Left cardiac atrium (tissue), 4 donors: ENCODE results near the gene HERPUD1. TPM values are rescaled to one million over a fixed set of nuclear protein-coding genes. Genes with fewer than 3 reads are reported as not detected.

Source experiments
- ATAC-seq, 2 donors: fragments of 200-7000 bp; cut with Tn5 transposase; one replicate each; pipeline ENCODE4 v1.9.1; 2020; ENCODE audit warnings: mild to moderate bottlenecking in 2 of 2, moderate library complexity in 2 of 2
- DNase-seq: peaks from one replicate; pipeline ENCODE4 v3.0.0-alpha.2; 2020
- intact Hi-C, 2 donors: fragments of 100-400 bp; cut with DNase I; formaldehyde crosslinking; loops; one replicate each; pipeline versions ENCODE4 v1.14.1 to v1.15.1; 2022 to 2023
- total RNA-seq, 2 donors: library from RNA; stranded (reverse); fragmentation: NEBNext Ultra II Directional; extraction: Animal tissue kit (Norgen Biotek cat#: 25700); gene quantifications; one replicate each; pipeline ENCODE4 v1.2.1, GENCODE V29; 2021
- donor health status: DM: no; HTN: yes; CAD: no.
- donor health status: DM: no; HTN: yes; CAD: no; lungs with severe emphysema.
- donor health status: DM: yes; HTN: yes; CAD: no.
- donor health status: Dilated cardiomyopathy.

Gene HERPUD1
- total RNA-seq, 2 donors from 2014 or later = 105 to 113 TPM

- no peak for DNase-seq
Measured at GRCh38 chr16:56950051-56950450, 18.1 kb downstream of the HERPUD1 start.

GRCh38 chr16:56950455-56950854 lies 18.5 kb downstream of the HERPUD1 start:
- no peak for ATAC-seq
- no peak for DNase-seq
- intact Hi-C loops = loop anchor here (5.0 kb wide), 2 partner anchors 78 to 83 kb away; partner anchors contain the start of gene SLC12A3 (in 1 of the 2)

More at GRCh38 chr16:56950051-56950450, 18.1 kb downstream of the HERPUD1 start:
- intact Hi-C loops = loop anchor here (5.0 kb wide), 2 partner anchors 78 to 83 kb away; partner anchors contain the start of gene SLC12A3 (in 1 of the 2)
- ATAC-seq = no peak

GRCh38 chr16:56950881-56951771 lies 19.2 kb downstream of the HERPUD1 start:
- intact Hi-C loops = loop anchor here (5.0 kb wide), 2 partner anchors 79 to 84 kb away; partner anchors contain the start of gene SLC12A3 (in 1 of the 2)
- DNase-seq (peak; percentile 45), ATAC-seq (peak; percentile 69)

GRCh38 chr16:56953006-56953405 lies 21.1 kb downstream of the HERPUD1 start:
- ATAC-seq = no peak
- intact Hi-C loops = loop anchor here (5.0 kb wide), 2 partner anchors 81 to 86 kb away; partner anchors contain the start of gene SLC12A3 (in 1 of the 2)
- DNase-seq = peak; percentile 8

GRCh38 chr16:56956076-56956475 lies 24.1 kb downstream of the HERPUD1 start:
- DNase-seq = peak; percentile 0
- intact Hi-C loops = no loop called here
- no peak for ATAC-seq

GRCh38 chr16:56956756-56957155 lies 24.8 kb downstream of the HERPUD1 start:
- intact Hi-C loops = no loop called here
- no peak for ATAC-seq
- DNase-seq = no peak

GRCh38 chr16:56960681-56961281 lies 28.8 kb downstream of the HERPUD1 start:
- DNase-seq (peak; percentile 20), ATAC-seq (no peak)
- intact Hi-C loops = loop anchor here in 1 of 2 donors (10.0 kb wide), 1 partner anchor 84 kb away; no protein-coding TSS in a partner anchor

GRCh38 chr16:56961386-56961785 lies 29.4 kb downstream of the HERPUD1 start:
- no peak for ATAC-seq
- intact Hi-C loops = loop anchor here in 1 of 2 donors (10.0 kb wide), 1 partner anchor 83 kb away; no protein-coding TSS in a partner anchor
- peak; percentile 6 for DNase-seq

- ATAC-seq (peak in 1 of 2 donors; percentile 24), DNase-seq (peak; percentile 22)
- intact Hi-C loops = loop anchor here in 1 of 2 donors (10.0 kb wide), 1 partner anchor 83 kb away; no protein-coding TSS in a partner anchor
Measured at GRCh38 chr16:56961851-56962281, 29.9 kb downstream of the HERPUD1 start, which contains the start of gene CETP. CETP (plus strand) TSS chr16:56961950; CDS start chr16:56961980, 30 bp downstream.

GRCh38 chr16:56964243-56965148 lies 32.6 kb downstream of the HERPUD1 start:
- ATAC-seq = peak; percentile 53 to 58
- intact Hi-C loops = loop anchor here in 1 of 2 donors (10.0 kb wide), 1 partner anchor 80 kb away; no protein-coding TSS in a partner anchor
- DNase-seq = peak; percentile 94

GRCh38 chr16:56965149-56966092 lies 33.5 kb downstream of the HERPUD1 start:
- ATAC-seq = no peak
- intact Hi-C loops = loop anchor here in 1 of 2 donors (10.0 kb wide), 1 partner anchor 79 kb away; no protein-coding TSS in a partner anchor
- DNase-seq = no peak

GRCh38 chr16:56966093-56966475 lies 34.1 kb downstream of the HERPUD1 start:
- DNase-seq (no peak), ATAC-seq (no peak)
- intact Hi-C loops = loop anchor here in 1 of 2 donors (10.0 kb wide), 1 partner anchor 79 kb away; no protein-coding TSS in a partner anchor

GRCh38 chr16:56967733-56968132 lies 35.8 kb downstream of the HERPUD1 start:
- no peak for ATAC-seq
- no peak for DNase-seq
- intact Hi-C loops = loop anchor here in 1 of 2 donors (10.0 kb wide), 1 partner anchor 77 kb away; no protein-coding TSS in a partner anchor

GRCh38 chr16:56969769-56970168 lies 37.8 kb downstream of the HERPUD1 start:
- DNase-seq (no peak), ATAC-seq (no peak)
- intact Hi-C loops = loop anchor here in 1 of 2 donors (10.0 kb wide), 1 partner anchor 75 kb away; no protein-coding TSS in a partner anchor

GRCh38 chr16:56970934-56971767 lies 39.2 kb downstream of the HERPUD1 start:
- intact Hi-C loops = no loop called here
- ATAC-seq = peak in 1 of 2 donors; percentile 54
- no peak for DNase-seq

GRCh38 chr16:56971768-56972043 lies 39.8 kb downstream of the HERPUD1 start:
- intact Hi-C loops = no loop called here
- no peak for DNase-seq
- ATAC-seq = no peak
